GM10266 (cell line): ENCODE measurements around the gene DNMT3A.

Experiments
- DNase-seq: peaks from one replicate; pipeline ENCODE4 v3.0.0; 2012; ENCODE audit errors: extremely low spot score
- CTCF ChIP-seq: IDR thresholded peaks from 2 replicates; pipeline ENCODE4 v1.5.1; 2012; ENCODE audit warnings: mild to moderate bottlenecking, low read depth; ENCODE audit not compliant: control insufficient read depth, insufficient read depth; ENCODE audit errors: missing control alignments

Gene DNMT3A

GRCh38 chr2:25265802-25266201, 75.9 kb downstream of the DNMT3A start:
- TF ChIP-seq CTCF, result no peak
- DNase-seq, result no peak

- no peak for TF ChIP-seq CTCF
- DNase-seq, result no peak
These were observed 76.7 kb downstream of the DNMT3A start for GRCh38 chr2:25265001-25265400.

GRCh38 chr2:25262288-25262687, 79.4 kb downstream of the DNMT3A start:
- no peak for DNase-seq
- no peak for TF ChIP-seq CTCF

- DNase-seq, result no peak
- no peak for TF ChIP-seq CTCF
These were observed 82.0 kb downstream of the DNMT3A start for GRCh38 chr2:25259737-25260124.

- no peak for TF ChIP-seq CTCF
- no peak for DNase-seq
These were observed 82.6 kb downstream of the DNMT3A start for GRCh38 chr2:25258847-25259736.

GRCh38 chr2:25257931-25258846, 83.5 kb downstream of the DNMT3A start:
- TF ChIP-seq CTCF, result no peak

More at GRCh38 chr2:25257931-25258846, 83.5 kb downstream of the DNMT3A start:
- DNase-seq, result no peak
